Measurements from ENCODE around the gene TICRR.

The TICRR gene

DNA sequence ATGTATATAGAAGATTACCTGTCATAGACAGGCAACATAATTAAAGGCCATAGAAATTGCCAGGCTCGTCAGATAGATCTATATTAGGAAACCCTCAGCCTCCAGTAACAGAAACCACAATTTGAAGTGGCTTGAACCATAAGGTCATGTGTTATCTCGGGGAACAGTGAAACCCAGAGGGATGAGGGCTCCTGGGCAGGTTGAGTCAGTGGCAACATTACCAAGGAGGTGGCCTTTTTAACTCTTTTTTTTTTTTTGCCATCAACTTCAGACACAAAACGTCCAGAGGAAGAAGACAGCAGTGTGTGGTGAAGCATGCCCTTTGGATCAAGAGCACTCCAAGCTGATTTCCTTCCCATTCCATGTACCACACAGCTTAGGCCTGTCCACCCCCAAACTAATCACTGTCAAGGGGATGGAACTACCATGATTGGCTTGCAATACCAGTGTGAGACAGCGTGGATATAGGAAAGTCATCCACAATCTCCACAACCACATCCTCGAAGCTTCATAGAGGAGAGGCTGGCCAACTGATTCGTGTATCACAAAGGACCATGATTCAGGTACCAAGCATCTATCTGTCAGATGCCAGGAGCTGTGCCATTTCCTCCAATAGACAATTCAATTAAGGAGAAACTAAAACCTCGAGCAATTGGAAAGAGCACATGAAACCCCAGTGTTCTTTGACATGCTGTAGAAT is 81.0 kb downstream of the TICRR start:
- DNase-seq = no peak

- no peak for DNase-seq
Measured at GRCh38 chr15:89657686-89658200, 82.5 kb downstream of the TICRR start.

GRCh38 chr15:89659295-89659694 is 84.0 kb downstream of the TICRR start:
- DNase-seq = no peak

GRCh38 chr15:89660556-89660955 is 85.3 kb downstream of the TICRR start:
- DNase-seq = no peak

DNA sequence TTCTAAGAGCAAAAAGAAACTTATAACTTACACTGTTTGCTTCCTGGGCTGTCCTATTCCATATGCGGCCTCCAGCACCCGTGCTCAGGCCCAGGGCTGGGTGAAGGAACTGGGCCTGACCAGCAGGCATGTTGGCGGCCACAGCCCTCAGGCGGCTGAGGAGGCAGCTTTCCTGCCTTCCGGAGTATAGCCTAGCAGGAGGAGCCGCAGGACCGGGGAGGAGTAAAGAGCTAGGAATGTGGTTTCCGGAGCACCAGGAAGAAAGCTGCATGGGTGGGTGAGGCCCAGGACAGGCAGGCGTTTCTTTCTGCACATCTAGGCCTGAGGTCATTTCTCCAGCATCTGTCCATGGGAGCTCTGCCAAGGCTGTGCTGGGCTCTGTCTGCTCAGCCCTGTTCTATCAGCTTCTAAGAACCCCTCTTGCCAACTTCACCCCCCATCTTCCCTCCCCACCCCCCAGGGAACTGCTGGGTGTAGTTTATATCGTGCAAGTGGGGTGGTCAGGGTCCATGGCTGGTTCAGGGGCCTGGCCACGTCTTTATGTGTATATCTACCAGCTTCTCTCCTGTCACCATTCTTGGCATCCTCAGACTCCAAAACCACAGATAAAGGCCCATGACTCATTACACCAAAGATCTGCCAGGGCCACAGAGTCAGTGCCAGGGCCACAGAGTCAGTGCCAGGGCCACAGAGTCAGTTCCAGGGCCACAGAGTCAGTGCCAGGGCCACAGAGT is 87.8 kb downstream of the TICRR start:
- DNase-seq = no peak

DNA sequence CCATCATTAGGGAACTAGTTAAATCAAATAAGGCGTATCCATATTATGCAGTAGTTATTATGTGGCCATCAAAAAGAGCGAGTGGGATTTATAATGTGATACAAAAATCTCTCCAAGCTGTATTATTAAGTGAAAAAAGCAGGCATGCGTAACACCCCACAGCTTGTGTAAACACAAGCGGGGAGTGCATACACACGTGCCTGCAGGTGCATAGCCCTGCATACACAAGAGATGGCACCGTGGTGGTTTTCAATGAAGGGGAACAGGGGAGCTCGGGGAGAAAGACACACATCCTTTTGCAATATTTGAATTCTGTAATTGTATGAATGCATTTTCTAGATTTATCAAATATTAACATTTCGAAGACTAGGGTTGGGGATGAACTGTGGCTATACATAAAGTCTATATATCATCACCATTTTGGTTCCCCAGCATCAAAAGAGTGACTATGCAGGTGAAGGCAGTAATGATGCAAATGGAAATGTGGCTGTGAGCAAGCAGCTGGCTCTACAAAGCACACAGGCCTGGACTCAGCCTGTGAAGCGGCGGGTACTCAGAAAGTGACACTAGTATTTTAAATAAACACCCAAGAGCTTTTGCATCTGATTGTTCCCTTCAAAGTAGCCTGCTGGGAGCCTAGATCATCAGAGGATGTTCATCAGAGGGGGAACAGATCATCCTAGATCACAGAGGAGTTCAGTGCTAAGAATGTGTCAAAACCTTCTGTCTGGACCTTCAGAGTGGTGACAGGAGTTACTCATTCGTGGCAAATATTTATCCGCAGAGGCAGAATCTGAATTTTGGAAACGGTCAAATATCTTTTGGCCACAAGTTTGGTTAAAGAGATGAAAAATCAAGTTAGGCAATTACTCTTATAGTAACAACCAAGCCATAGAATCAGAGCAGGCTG is 89.4 kb downstream of the TICRR start:
- peak; percentile 7 for DNase-seq

DNA sequence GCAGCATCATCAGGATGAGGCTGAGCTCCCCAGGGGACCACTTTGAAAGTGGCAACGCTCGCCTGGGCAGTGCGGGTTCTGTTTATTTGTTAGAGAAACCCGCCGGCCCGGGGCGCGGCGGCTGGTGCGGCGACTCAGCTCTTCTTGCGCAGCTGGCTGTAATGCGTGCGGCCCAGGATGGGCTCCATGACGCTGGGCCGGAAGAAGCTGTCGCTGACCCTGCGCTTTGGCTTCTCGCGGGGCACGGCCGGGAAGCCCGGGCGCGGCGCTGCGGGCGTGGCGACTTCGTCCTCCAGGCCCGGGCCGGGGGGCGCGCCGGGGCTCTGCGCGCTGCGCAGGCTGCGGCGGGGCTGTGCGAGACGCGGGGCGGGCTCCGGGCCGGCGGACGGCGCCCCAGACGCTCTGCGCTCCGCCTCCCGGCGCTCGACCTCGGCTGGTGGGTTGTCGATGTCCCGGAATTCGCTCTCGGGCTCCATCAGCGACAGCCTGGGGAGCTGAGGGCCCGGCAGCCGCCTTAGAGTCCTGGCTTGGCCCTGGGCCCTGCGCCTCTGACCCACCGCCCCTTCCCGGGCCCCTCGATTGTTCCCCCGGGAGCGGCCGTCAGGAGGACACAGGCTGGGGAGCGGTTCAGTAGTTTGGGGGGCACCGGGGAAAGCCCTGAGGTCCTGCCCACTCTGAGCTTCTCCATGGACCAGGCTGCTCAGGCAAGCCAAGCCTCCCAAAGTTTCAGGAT is 90.3 kb downstream of the TICRR start:
- DNase-seq = no peak

- no peak for DNase-seq
Measured at GRCh38 chr15:89666184-89666857, 91.1 kb downstream of the TICRR start.

DNA sequence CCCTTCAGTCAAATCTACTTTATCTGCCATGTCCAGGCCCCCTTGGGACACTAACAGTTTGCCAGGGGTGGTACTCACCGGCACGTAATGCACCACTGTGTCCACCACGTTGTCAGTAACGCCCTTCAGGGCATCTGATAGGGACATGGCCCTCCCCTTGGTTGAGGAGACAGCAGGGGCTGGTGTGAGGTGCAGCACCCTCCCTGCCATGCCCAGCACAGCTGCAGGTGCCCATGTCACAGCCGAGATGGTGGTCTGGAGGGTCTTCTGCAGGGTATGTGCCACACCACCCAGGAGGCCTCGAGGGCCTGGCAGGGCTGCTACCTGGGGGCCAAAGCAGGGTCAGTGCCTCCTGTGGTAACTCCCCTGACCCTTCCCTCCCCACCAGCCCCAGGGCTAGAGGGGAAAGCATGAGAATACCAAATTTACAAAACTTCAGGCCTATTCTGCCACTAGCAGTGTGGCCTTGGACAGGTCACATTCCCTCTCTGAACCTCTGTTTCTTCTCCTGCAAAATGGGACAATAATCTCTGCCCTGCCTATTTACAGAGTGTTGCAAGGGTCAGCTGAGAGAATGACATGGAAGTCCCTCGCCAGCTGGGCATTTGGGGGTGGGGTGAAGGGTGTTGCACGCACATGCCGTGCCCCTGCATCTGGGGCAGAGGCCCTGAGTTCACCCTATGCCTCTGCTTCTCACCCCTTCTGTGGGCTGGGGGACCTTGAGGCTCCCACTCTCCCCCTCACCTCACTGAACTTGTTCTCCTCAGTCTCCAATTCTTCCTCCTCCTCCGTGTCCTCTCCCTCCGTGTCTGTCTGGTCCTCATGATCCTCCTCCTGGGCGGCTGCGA is 91.8 kb downstream of the TICRR start:
- DNase-seq = no peak

- no peak for DNase-seq
Measured at GRCh38 chr15:89667706-89667960, 92.4 kb downstream of the TICRR start.

GRCh38 chr15:89668171-89668570 is 92.9 kb downstream of the TICRR start:
- no peak for DNase-seq

GRCh38 chr15:89669309-89669865 is 94.1 kb downstream of the TICRR start:
- DNase-seq = no peak

DNA sequence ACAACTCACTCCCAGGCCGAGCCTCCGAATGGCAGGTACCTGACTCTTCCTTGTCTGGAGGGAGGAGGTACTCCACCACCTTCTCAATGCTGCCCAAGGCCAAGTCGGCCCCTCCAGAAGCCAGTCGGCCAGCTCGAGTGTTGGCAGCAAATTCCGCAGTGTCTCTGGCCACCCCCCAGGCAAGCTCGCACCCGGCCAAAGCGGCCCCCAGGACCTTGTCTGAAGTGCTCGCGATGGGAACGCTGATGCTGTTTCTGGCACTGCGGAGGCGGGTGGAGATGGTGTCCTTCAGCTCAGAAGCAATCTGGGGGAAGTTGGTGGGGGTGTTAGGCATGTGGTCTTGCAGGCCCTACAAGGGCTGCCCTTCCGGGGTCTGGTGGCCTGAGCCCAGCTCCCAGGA is 94.7 kb downstream of the TICRR start:
- DNase-seq = no peak

- no peak for DNase-seq
Measured at GRCh38 chr15:89670971-89671560, 95.8 kb downstream of the TICRR start.

DNA sequence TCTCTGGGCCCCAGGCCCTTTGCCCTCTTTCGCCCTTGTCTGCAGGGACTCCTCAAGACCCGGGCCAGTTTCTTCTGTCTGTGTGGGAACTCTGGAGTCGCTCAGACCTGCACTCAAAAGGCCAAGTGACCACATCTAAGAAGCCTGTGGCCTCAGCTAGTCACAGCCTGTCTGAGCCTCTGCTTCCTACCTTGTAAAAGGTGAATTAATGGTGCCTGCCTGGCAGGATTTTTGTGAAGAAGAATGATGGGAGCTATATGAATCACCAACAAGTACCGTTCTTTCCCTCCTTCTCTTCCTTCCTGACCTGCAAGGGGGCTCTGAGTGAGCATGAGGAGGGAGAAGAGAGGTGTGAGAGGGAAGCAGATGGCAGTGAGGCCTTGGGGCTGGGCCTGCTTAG is 96.4 kb downstream of the TICRR start:
- no peak for DNase-seq

- DNase-seq = no peak
Measured at GRCh38 chr15:89672221-89673164, 97.2 kb downstream of the TICRR start.

DNA sequence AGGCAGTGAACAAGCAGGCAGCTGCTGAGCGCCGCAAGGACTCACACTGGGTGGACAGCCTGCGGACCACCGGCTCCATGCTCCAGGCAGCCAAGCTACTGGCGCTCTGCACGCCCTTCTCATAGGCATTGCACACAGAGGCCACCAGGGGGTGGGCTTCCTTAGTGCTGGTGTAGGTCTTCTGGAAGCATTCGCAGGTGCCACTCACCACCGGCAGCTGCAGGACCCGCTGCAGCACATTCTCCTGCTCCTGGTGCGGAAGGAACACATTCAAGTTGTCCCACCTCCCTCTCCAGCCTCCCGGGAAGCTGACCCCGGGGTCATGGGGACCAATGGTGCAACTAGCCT is 97.9 kb downstream of the TICRR start:
- no peak for DNase-seq

- no peak for DNase-seq
Measured at GRCh38 chr15:89674526-89674925, 99.3 kb downstream of the TICRR start.

- DNase-seq = no peak
Measured at GRCh38 chr15:89675606-89676005, 100.3 kb downstream of the TICRR start.

GRCh38 chr15:89677381-89677780 is 102.1 kb downstream of the TICRR start:
- no peak for DNase-seq
